ENCODE measurements around the gene TP53BP1. TPM values are rescaled to one million over a fixed set of nuclear protein-coding genes. Genes with fewer than 3 reads are reported as not detected.

Gene TP53BP1
- total RNA-seq, 2 experiments from 2014 or later = 27.1 to 27.5 TPM

GRCh38 chr15:43526261-43526930 lies 33.4 kb upstream of the TP53BP1 start:
- no peak for ATAC-seq (ENCODE audit: low read depth)
- DNase-seq = no peak
- POLR2A ChIA-PET = interaction anchor here (1.9 kb wide), 1 partner anchor 15 kb away, joined by 6 read pairs; no protein-coding TSS in a partner anchor
- H3K27ac Mint-ChIP-seq = peak overlapping the region; percentile 26
- H3K4me1 Mint-ChIP-seq = peaks cover 18% of the 10 kb centered on the region
- H3K36me3 Mint-ChIP-seq = peaks cover 2% of the 10 kb centered on the region
- no peaks in the 10 kb centered on the region for H3K9me3 Mint-ChIP-seq
- no peaks in the 10 kb centered on the region for H3K27me3 Mint-ChIP-seq
- no peak overlapping the region for H3K4me3 Mint-ChIP-seq

- Mint-ChIP-seq H3K36me3 (peaks cover 2% of the 10 kb centered on the region), H3K4me1 (peaks cover 18% of the 10 kb centered on the region), H3K27me3 (no peaks in the 10 kb centered on the region), H3K27ac (peak overlapping the region; percentile 26), H3K4me3 (no peak overlapping the region), H3K9me3 (no peaks in the 10 kb centered on the region)
- POLR2A ChIA-PET = no interaction called here
- ATAC-seq (ENCODE audit: low read depth) (peak; percentile 13), DNase-seq (no peak)
These were observed 32.2 kb upstream of the TP53BP1 start for GRCh38 chr15:43525131-43525530.

GRCh38 chr15:43524254-43524845 lies 31.4 kb upstream of the TP53BP1 start:
- ATAC-seq (ENCODE audit: low read depth) (no peak), DNase-seq (no peak)
- POLR2A ChIA-PET = interaction anchor here (1.3 kb wide), 1 partner anchor 18 kb away, joined by 3 read pairs; no protein-coding TSS in a partner anchor
- Mint-ChIP-seq H3K27ac (peak overlapping the region; percentile 1), H3K27me3 (peaks cover 4% of the 10 kb centered on the region), H3K4me3 (no peak overlapping the region), H3K9me3 (no peaks in the 10 kb centered on the region), H3K4me1 (peaks cover 18% of the 10 kb centered on the region), H3K36me3 (peaks cover 2% of the 10 kb centered on the region)

GRCh38 chr15:43523646-43524045 lies 30.7 kb upstream of the TP53BP1 start:
- POLR2A ChIA-PET = interaction anchor here (1.3 kb wide), 1 partner anchor 18 kb away, joined by 3 read pairs; no protein-coding TSS in a partner anchor
- Mint-ChIP-seq H3K27me3 (peaks cover 7% of the 10 kb centered on the region), H3K27ac (no peak overlapping the region), H3K4me3 (no peak overlapping the region), H3K4me1 (peaks cover 21% of the 10 kb centered on the region), H3K9me3 (no peaks in the 10 kb centered on the region), H3K36me3 (peaks cover 2% of the 10 kb centered on the region)
- ATAC-seq (ENCODE audit: low read depth) (no peak), DNase-seq (no peak)

- ATAC-seq (ENCODE audit: low read depth) = no peak
- peaks cover 2% of the 10 kb centered on the region for H3K36me3 Mint-ChIP-seq
- peaks cover 16% of the 10 kb centered on the region for H3K27me3 Mint-ChIP-seq
- H3K4me1 Mint-ChIP-seq = peaks cover 30% of the 10 kb centered on the region
- no peak for DNase-seq
- H3K27ac Mint-ChIP-seq = no peak overlapping the region
- H3K9me3 Mint-ChIP-seq = no peaks in the 10 kb centered on the region
- POLR2A ChIA-PET = interaction anchor here (2.2 kb wide), 1 partner anchor 12 kb away, joined by 5 read pairs; no protein-coding TSS in a partner anchor
- no peak overlapping the region for H3K4me3 Mint-ChIP-seq
These were observed 29.3 kb upstream of the TP53BP1 start for GRCh38 chr15:43522247-43522646.

GRCh38 chr15:43521419-43521818 lies 28.5 kb upstream of the TP53BP1 start:
- Mint-ChIP-seq H3K27ac (no peak overlapping the region), H3K4me3 (no peak overlapping the region), H3K27me3 (peaks cover 20% of the 10 kb centered on the region), H3K36me3 (peaks cover 2% of the 10 kb centered on the region), H3K4me1 (peaks cover 31% of the 10 kb centered on the region), H3K9me3 (no peaks in the 10 kb centered on the region)
- ATAC-seq (ENCODE audit: low read depth) (no peak), DNase-seq (no peak)
- POLR2A ChIA-PET = interaction anchor here (2.2 kb wide), 1 partner anchor 11 kb away, joined by 5 read pairs; no protein-coding TSS in a partner anchor

GRCh38 chr15:43520138-43520537 lies 27.2 kb upstream of the TP53BP1 start:
- H3K27ac Mint-ChIP-seq = no peak overlapping the region

DNA sequence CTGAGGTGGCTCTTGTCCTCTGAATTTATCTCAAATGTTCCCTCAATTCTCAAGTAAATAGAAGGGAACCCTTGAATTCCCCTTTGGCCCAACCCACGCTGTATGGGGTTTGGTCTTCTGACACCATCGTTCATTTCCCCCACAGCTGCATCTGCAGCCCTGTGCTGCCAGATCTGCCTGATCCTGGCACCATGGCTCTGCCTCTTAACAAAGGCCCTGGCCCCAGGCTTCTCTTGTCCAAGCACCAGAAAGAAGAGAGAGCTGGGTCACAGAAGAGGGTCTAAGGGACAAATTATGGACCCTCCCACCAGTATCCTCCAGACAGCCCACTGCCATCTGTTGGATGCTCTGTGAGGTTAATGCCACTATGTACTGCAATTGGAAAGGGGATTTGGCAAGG lies 26.2 kb upstream of the TP53BP1 start:
- peaks cover 2% of the 10 kb centered on the region for H3K36me3 Mint-ChIP-seq
- H3K27me3 Mint-ChIP-seq = peaks cover 24% of the 10 kb centered on the region
- POLR2A ChIA-PET = no interaction called here
- no peak for DNase-seq
- ATAC-seq (ENCODE audit: low read depth) = no peak
- H3K27ac Mint-ChIP-seq = no peak overlapping the region
- no peak overlapping the region for H3K4me3 Mint-ChIP-seq
- peaks cover 28% of the 10 kb centered on the region for H3K4me1 Mint-ChIP-seq
- H3K9me3 Mint-ChIP-seq = no peaks in the 10 kb centered on the region

More at GRCh38 chr15:43520138-43520537, 27.2 kb upstream of the TP53BP1 start:
- peaks cover 29% of the 10 kb centered on the region for H3K4me1 Mint-ChIP-seq
- no peak for ATAC-seq (ENCODE audit: low read depth)
- no peak overlapping the region for H3K4me3 Mint-ChIP-seq
- peaks cover 2% of the 10 kb centered on the region for H3K36me3 Mint-ChIP-seq
- no peak for DNase-seq
- POLR2A ChIA-PET = no interaction called here
- H3K9me3 Mint-ChIP-seq = no peaks in the 10 kb centered on the region
- peaks cover 24% of the 10 kb centered on the region for H3K27me3 Mint-ChIP-seq

GRCh38 chr15:43518197-43518761 lies 25.3 kb upstream of the TP53BP1 start:
- no peak for DNase-seq
- POLR2A ChIA-PET = no interaction called here
- peaks cover 2% of the 10 kb centered on the region for H3K36me3 Mint-ChIP-seq
- peak overlapping the region; percentile 65 for H3K4me3 Mint-ChIP-seq
- ATAC-seq (ENCODE audit: low read depth) = no peak
- peaks cover 24% of the 10 kb centered on the region for H3K27me3 Mint-ChIP-seq
- H3K4me1 Mint-ChIP-seq = peaks cover 37% of the 10 kb centered on the region
- H3K27ac Mint-ChIP-seq = no peak overlapping the region
- no peaks in the 10 kb centered on the region for H3K9me3 Mint-ChIP-seq

- Mint-ChIP-seq H3K9me3 (no peaks in the 10 kb centered on the region), H3K36me3 (peaks cover 1% of the 10 kb centered on the region), H3K27me3 (peaks cover 24% of the 10 kb centered on the region), H3K27ac (no peak within 1 kb of the TSS), H3K4me1 (peaks cover 40% of the 10 kb centered on the region), H3K4me3 (peak within 1 kb of the TSS; percentile 65)
- POLR2A ChIA-PET = no interaction called here
- no peak for DNase-seq
- ATAC-seq (ENCODE audit: low read depth) = no peak
These were observed 24.6 kb upstream of the TP53BP1 start, which contains the start of gene MAP1A for GRCh38 chr15:43517354-43518196. Gene MAP1A (plus strand): TSS chr15:43517608. CDS start chr15:43521474, 3,866 bp downstream.

GRCh38 chr15:43516801-43517353 lies 23.9 kb upstream of the TP53BP1 start:
- no peak for ATAC-seq (ENCODE audit: low read depth)
- peak overlapping the region; percentile 13 for H3K4me3 Mint-ChIP-seq
- no peaks in the 10 kb centered on the region for H3K36me3 Mint-ChIP-seq
- H3K9me3 Mint-ChIP-seq = no peaks in the 10 kb centered on the region
- no peak overlapping the region for H3K27ac Mint-ChIP-seq
- POLR2A ChIA-PET = no interaction called here
- H3K4me1 Mint-ChIP-seq = peaks cover 46% of the 10 kb centered on the region
- no peak for DNase-seq
- H3K27me3 Mint-ChIP-seq = peaks cover 24% of the 10 kb centered on the region

GRCh38 chr15:43516185-43516584 lies 23.2 kb upstream of the TP53BP1 start:
- H3K4me1 Mint-ChIP-seq = peaks cover 50% of the 10 kb centered on the region
- peaks cover 24% of the 10 kb centered on the region for H3K27me3 Mint-ChIP-seq

DNA sequence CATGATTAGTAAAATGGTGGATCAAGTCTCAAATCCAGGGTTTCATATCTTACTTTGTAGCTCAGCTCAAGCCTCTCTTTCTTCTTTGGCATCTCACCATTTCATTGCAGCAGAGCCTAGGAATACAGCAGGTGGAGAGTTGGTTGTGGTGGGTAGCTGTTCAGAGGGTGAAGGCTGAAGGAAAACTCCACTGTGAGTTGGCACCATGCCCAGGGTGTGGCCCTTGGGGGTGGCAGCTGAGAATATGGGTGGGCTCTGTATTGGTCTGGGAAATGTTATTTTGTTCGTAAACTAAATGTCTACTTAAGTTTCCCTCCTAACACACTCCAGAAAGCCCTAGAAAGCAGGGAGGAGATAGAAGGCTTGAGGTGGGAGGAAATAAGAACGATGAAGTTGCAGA lies 22.8 kb upstream of the TP53BP1 start:
- Mint-ChIP-seq H3K27ac (no peak overlapping the region), H3K36me3 (no peaks in the 10 kb centered on the region), H3K4me1 (peaks cover 51% of the 10 kb centered on the region), H3K27me3 (peaks cover 24% of the 10 kb centered on the region), H3K9me3 (no peaks in the 10 kb centered on the region), H3K4me3 (no peak overlapping the region)
- DNase-seq = no peak
- POLR2A ChIA-PET = no interaction called here
- ATAC-seq (ENCODE audit: low read depth) = no peak

More at GRCh38 chr15:43516185-43516584, 23.2 kb upstream of the TP53BP1 start:
- Mint-ChIP-seq H3K4me3 (no peak overlapping the region), H3K27ac (peak overlapping the region; percentile 49), H3K9me3 (no peaks in the 10 kb centered on the region), H3K36me3 (no peaks in the 10 kb centered on the region)
- DNase-seq = no peak
- ATAC-seq (ENCODE audit: low read depth) = no peak
- POLR2A ChIA-PET = no interaction called here
